ENCODE results near the gene ALKBH8.

GRCh38 chr11:107564877-107565218 lies 687 bp downstream of the ALKBH8 start:
- TF ChIP-seq, protein P1, sequence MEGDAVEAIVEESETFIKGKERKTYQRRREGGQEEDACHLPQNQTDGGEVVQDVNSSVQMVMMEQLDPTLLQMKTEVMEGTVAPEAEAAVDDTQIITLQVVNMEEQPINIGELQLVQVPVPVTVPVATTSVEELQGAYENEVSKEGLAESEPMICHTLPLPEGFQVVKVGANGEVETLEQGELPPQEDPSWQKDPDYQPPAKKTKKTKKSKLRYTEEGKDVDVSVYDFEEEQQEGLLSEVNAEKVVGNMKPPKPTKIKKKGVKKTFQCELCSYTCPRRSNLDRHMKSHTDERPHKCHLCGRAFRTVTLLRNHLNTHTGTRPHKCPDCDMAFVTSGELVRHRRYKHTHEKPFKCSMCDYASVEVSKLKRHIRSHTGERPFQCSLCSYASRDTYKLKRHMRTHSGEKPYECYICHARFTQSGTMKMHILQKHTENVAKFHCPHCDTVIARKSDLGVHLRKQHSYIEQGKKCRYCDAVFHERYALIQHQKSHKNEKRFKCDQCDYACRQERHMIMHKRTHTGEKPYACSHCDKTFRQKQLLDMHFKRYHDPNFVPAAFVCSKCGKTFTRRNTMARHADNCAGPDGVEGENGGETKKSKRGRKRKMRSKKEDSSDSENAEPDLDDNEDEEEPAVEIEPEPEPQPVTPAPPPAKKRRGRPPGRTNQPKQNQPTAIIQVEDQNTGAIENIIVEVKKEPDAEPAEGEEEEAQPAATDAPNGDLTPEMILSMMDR (IDR thresholded peaks at IDR 0.05; ENCODE audit: low read depth, low read length, missing input control) = no peak
- no peak for TF ChIP-seq MAX (IDR thresholded peaks at IDR 0.05)
- TF ChIP-seq HNF4G (IDR thresholded peaks at IDR 0.05) = no peak
- no peak for TF ChIP-seq ZBTB33 (IDR thresholded peaks at IDR 0.05)
- no peak for TF ChIP-seq TAF1 (conservative IDR thresholded peaks at IDR 0.05)
- no peak for TF ChIP-seq RXRA (IDR thresholded peaks at IDR 0.05)
- no peak for TF ChIP-seq YY1 (IDR thresholded peaks at IDR 0.05)
- TF ChIP-seq RAD21 (IDR thresholded peaks at IDR 0.05) = no peak
- no peak for TF ChIP-seq FOXA1 (IDR thresholded peaks at IDR 0.05)
- TF ChIP-seq GABPA (IDR thresholded peaks at IDR 0.05 in 1 of 2, conservative IDR thresholded peaks at IDR 0.05 in 1 of 2) = no peak
